ENCODE results near the gene CCDC86. TPM values are rescaled to one million over a fixed set of nuclear protein-coding genes. Genes with fewer than 3 reads are reported as not detected.

The CCDC86 gene
- total and polyA plus RNA-seq, 7 donors, result 4.8 to 24.0 (median 10.0) TPM

- Histone ChIP-seq H3K9me3 (no peaks in the 10 kb centered on the region), H3K4me3 (no peak overlapping the region), H3K36me3 (peaks cover 4 to 45% (median 31%) of the 10 kb centered on the region in 4 donors), H3K4me1 (peaks cover 0 to 17% (median 14%) of the 10 kb centered on the region in 4 donors), H3K27me3 (peaks cover 0 to 17% (median 0%) of the 10 kb centered on the region in 3 donors), H3K27ac (no peak overlapping the region)
- no peak for TF ChIP-seq EP300 (IDR thresholded peaks at IDR 0.05)
- intact Hi-C loops (cut with DNase I), result no loop called here
- 87 to 88% methylated on average over 10 of the region's 10 CpGs for WGBS, 2 donors
- no peak for DNase-seq
Measured at GRCh38 chr11:60848714-60849151, 6.8 kb downstream of the CCDC86 start.

GRCh38 chr11:60849641-60850520, 8.0 kb downstream of the CCDC86 start:
- no peak for DNase-seq
- no peaks in the 10 kb centered on the region for H3K9me3 ChIP-seq
- peaks cover 0 to 6% (median 3%) of the 10 kb centered on the region in 4 donors for H3K4me1 ChIP-seq
- intact Hi-C loops (cut with DNase I), result no loop called here
- no peak overlapping the region for H3K4me3 ChIP-seq
- no peak overlapping the region for H3K27ac ChIP-seq
- TF ChIP-seq POLR2AphosphoS5 (IDR thresholded peaks at IDR 0.05) (no peak), POLR2A (IDR thresholded peaks at IDR 0.05) (no peak), CTCF (IDR thresholded peaks at IDR 0.05) (no peak), EP300 (IDR thresholded peaks at IDR 0.05) (no peak)
- H3K36me3 ChIP-seq, result peaks cover 4 to 45% (median 31%) of the 10 kb centered on the region in 4 donors
- WGBS, 2 donors, result 92 to 94% methylated on average over 29 of the region's 29 CpGs
- H3K27me3 ChIP-seq, result peaks cover 0 to 17% (median 0%) of the 10 kb centered on the region in 3 donors

GRCh38 chr11:60851327-60852104, 9.6 kb downstream of the CCDC86 start:
- Histone ChIP-seq H3K36me3 (peaks cover 4 to 45% (median 31%) of the 10 kb centered on the region in 4 donors), H3K4me3 (no peak overlapping the region), H3K27ac (no peak overlapping the region), H3K4me1 (no peaks in the 10 kb centered on the region), H3K9me3 (no peaks in the 10 kb centered on the region), H3K27me3 (peaks cover 0 to 17% (median 0%) of the 10 kb centered on the region in 3 donors)
- WGBS, 2 donors, result 85 to 89% methylated on average over 17 of the region's 17 CpGs
- no peak for TF ChIP-seq POLR2A (IDR thresholded peaks at IDR 0.05)
- no peak for TF ChIP-seq POLR2AphosphoS5 (IDR thresholded peaks at IDR 0.05)
- no peak for TF ChIP-seq EP300 (IDR thresholded peaks at IDR 0.05)
- no peak for TF ChIP-seq CTCF (IDR thresholded peaks at IDR 0.05)
- intact Hi-C loops (cut with DNase I), result no loop called here
- DNase-seq, result no peak

GRCh38 chr11:60852117-60852981, 10.4 kb downstream of the CCDC86 start:
- H3K4me3 ChIP-seq, result no peak overlapping the region
- TF ChIP-seq POLR2A (IDR thresholded peaks at IDR 0.05) (no peak), POLR2AphosphoS5 (IDR thresholded peaks at IDR 0.05) (no peak), EP300 (IDR thresholded peaks at IDR 0.05) (no peak), CTCF (IDR thresholded peaks at IDR 0.05) (no peak)
- H3K36me3 ChIP-seq, result peaks cover 4 to 43% (median 31%) of the 10 kb centered on the region in 4 donors
- H3K9me3 ChIP-seq, result no peaks in the 10 kb centered on the region
- no peak overlapping the region for H3K27ac ChIP-seq
- intact Hi-C loops (cut with DNase I), result no loop called here
- no peak for DNase-seq
- 18 to 65% methylated on average over 78 of the region's 78 CpGs for WGBS, 2 donors
- H3K4me1 ChIP-seq, result no peaks in the 10 kb centered on the region
- H3K27me3 ChIP-seq, result peaks cover 0 to 17% (median 0%) of the 10 kb centered on the region in 3 donors
